Measurements from ENCODE around the gene DNAH2. TPM values are rescaled to one million over a fixed set of nuclear protein-coding genes. Genes with fewer than 3 reads are reported as not detected.

Gene DNAH2
- total RNA-seq, 5 donors from 2014 or later (not counting 1 experiment from before 2014, with no cell fraction given): not detected

GRCh38 chr17:7833011-7833794 is 115.7 kb downstream of the DNAH2 start:
- DNase-seq: peak in 1 of 35 experiments; percentile 24
- Histone ChIP-seq H3K9me3 (no peaks in the 10 kb centered on the region), H3K4me3 (ENCODE audit: control insufficient read depth in 1 of 2, extremely low read depth in 1 of 2, low read length in 1 of 2) (peak overlapping the region; percentile 90), H3K27ac (ENCODE audit: low read length) (no peak overlapping the region), H3K36me3 (ENCODE audit: control insufficient read depth in 2 of 2, extremely low read depth in 1 of 2, insufficient read depth in 1 of 2, low read length in 1 of 2) (no peaks in the 10 kb centered on the region), H3K4me1 (ENCODE audit: control insufficient read depth in 1 of 2, extremely low read depth in 1 of 2, insufficient read depth in 2 of 2, low read length in 2 of 2) (peaks cover 16 to 43% of the 10 kb centered on the region in 2 experiments), H3K27me3 (replicated peaks in 1 of 2; ENCODE audit: control insufficient read depth in 2 of 2, extremely low read depth in 1 of 2, insufficient read depth in 2 of 2, low read length in 1 of 2) (peaks cover 0 to 20% of the 10 kb centered on the region in 2 experiments)
- H3K4me1 Mint-ChIP-seq: peaks cover 26 to 30% (median 27%) of the 10 kb centered on the region in 3 donors
- 59% methylated on average over 17 of the region's 19 CpGs for WGBS (ENCODE audit: insufficient coverage)
- peak overlapping the region; percentile 98 to 100 (median 98) for H3K4me3 Mint-ChIP-seq
- no peaks in the 10 kb centered on the region for H3K9me3 Mint-ChIP-seq
- ChIA-PET CTCF (interaction anchor here (0.6 to 1.6 kb wide), 6 partner anchors 8 to 157 kb away, joined by 3 to 9 read pairs (median 4); partner anchors contain the start of genes CYB5D1 (in 1 of the 2) and NAA38 (in 1 of the 2)), POLR2A (interaction anchor here (0.5 to 1.5 kb wide), 6 partner anchors 9 to 153 kb away, joined by 3 to 8 read pairs (median 5); no protein-coding TSS in a partner anchor)
- ATAC-seq (replicated peaks in 1 of 4): no peak
- H3K27ac Mint-ChIP-seq: peak overlapping the region; percentile 80 to 84
- peaks cover 3 to 4% of the 10 kb centered on the region in 2 donors for H3K27me3 Mint-ChIP-seq
- no peaks in the 10 kb centered on the region for H3K36me3 Mint-ChIP-seq

DNA sequence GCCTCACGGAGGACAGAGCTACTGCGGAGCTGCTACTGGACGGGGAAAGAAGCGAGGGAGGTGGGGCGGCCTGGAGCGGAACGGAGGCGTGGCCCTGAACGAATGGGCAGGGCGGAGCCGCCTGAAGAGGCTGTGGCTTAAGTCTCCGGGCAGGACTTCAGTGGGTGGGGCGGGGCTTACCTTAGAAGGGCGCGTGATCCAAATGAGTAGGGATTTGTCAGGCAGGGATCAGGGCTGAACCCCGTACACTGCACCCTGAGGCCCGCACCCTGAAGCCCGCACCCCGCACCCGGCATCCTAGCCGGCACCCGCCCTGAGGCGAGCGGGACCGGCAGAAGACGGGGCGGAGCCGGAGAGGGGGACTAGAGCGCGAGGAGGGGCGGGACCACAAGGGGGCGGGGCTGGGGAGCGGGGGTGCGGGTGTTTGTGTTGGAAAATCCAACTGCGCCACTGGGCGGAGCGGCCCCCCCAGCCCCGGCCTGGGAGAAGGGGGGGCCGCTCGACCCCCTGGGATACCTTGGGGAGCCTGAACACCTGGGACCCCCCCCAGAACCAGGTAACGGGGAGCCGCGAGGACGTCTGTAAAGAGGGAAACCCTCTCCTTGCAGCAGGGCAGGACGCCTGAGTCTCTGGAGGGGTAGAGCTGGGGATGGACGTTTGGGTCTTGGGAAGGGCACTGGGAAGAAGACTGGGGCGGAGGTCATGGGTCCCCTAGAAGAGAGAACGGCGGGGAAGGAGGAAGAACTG is 116.4 kb downstream of the DNAH2 start, which contains the start of gene KDM6B:
KDM6B (plus strand) TSS at position 423 of the 747 bp plus-strand sequence. CDS start 11,338 bp downstream, outside the sequence.
- 0% methylated on average over 19 of the region's 49 CpGs for WGBS (ENCODE audit: insufficient coverage)
- DNase-seq (peak; percentile 71 to 92 (median 83)), ATAC-seq (replicated peaks in 1 of 4) (peak; percentile 53 to 69 (median 66))
- H3K27ac Mint-ChIP-seq: peak within 1 kb of the TSS; percentile 97
- peaks cover 0 to 20% of the 10 kb centered on the region in 2 experiments for H3K27me3 ChIP-seq (replicated peaks in 1 of 2; ENCODE audit: control insufficient read depth in 2 of 2, extremely low read depth in 1 of 2, insufficient read depth in 2 of 2, low read length in 1 of 2)
- CTCF ChIA-PET: interaction anchor here (0.6 to 1.8 kb wide), 9 partner anchors 9 to 219 kb away, joined by 3 to 9 read pairs (median 4); partner anchors contain the start of genes CYB5D1 (in 1 of the 2), NAA38 (in 1 of the 2) and TP53 (in 1 of the 2)
- H3K4me3 Mint-ChIP-seq: peak within 1 kb of the TSS; percentile 98 to 100 (median 98)
- no peaks in the 10 kb centered on the region for H3K9me3 Mint-ChIP-seq
- H3K27me3 Mint-ChIP-seq: peaks cover 3 to 4% of the 10 kb centered on the region in 2 donors
- no peaks in the 10 kb centered on the region for H3K9me3 ChIP-seq
- H3K27ac ChIP-seq (ENCODE audit: low read length): peak within 1 kb of the TSS; percentile 100
- H3K36me3 Mint-ChIP-seq: no peaks in the 10 kb centered on the region
- H3K4me3 ChIP-seq (ENCODE audit: control insufficient read depth in 1 of 2, extremely low read depth in 1 of 2, low read length in 1 of 2): peak within 1 kb of the TSS; percentile 90
- peaks cover 33 to 37% (median 34%) of the 10 kb centered on the region in 3 donors for H3K4me1 Mint-ChIP-seq
- POLR2A ChIA-PET: interaction anchor here (0.5 to 1.6 kb wide), 10 partner anchors 9 to 153 kb away, joined by 3 to 11 read pairs (median 5); partner anchors contain the start of gene NAA38 (in 1 of the 2)
- H3K36me3 ChIP-seq (ENCODE audit: control insufficient read depth in 2 of 2, extremely low read depth in 1 of 2, insufficient read depth in 1 of 2, low read length in 1 of 2): no peaks in the 10 kb centered on the region
- peaks cover 21 to 51% of the 10 kb centered on the region in 2 experiments for H3K4me1 ChIP-seq (ENCODE audit: control insufficient read depth in 1 of 2, extremely low read depth in 1 of 2, insufficient read depth in 2 of 2, low read length in 2 of 2)

- peaks cover 0 to 20% of the 10 kb centered on the region in 2 experiments for H3K27me3 ChIP-seq (replicated peaks in 1 of 2; ENCODE audit: control insufficient read depth in 2 of 2, extremely low read depth in 1 of 2, insufficient read depth in 2 of 2, low read length in 1 of 2)
- H3K9me3 ChIP-seq: no peaks in the 10 kb centered on the region
- ATAC-seq (replicated peaks in 1 of 4): peak; percentile 0 to 3 (median 3)
- H3K4me1 ChIP-seq (ENCODE audit: control insufficient read depth in 1 of 2, extremely low read depth in 1 of 2, insufficient read depth in 2 of 2, low read length in 2 of 2): peaks cover 26 to 57% of the 10 kb centered on the region in 2 experiments
- peak in 26 of 35 experiments; percentile 25 to 78 (median 52) for DNase-seq
- Mint-ChIP-seq H3K4me3 (peak overlapping the region; percentile 98 to 100 (median 98)), H3K4me1 (peaks cover 38 to 43% (median 39%) of the 10 kb centered on the region in 3 donors), H3K9me3 (no peaks in the 10 kb centered on the region), H3K27ac (peak overlapping the region; percentile 97), H3K27me3 (peaks cover 0 to 1% of the 10 kb centered on the region in 2 donors), H3K36me3 (no peaks in the 10 kb centered on the region)
- POLR2A ChIA-PET: interaction anchor here in 1 of 2 donors (0.7 to 1.6 kb wide), 5 partner anchors 9 to 144 kb away, joined by 3 to 11 read pairs (median 5); partner anchors contain the start of gene NAA38
- CTCF ChIA-PET: interaction anchor here (0.5 to 1.8 kb wide), 13 partner anchors 9 to 906 kb away, joined by 3 to 8 read pairs (median 5); partner anchors contain the start of genes CYB5D1 (in 1 of the 2), NAA38 (in 1 of the 2) and TP53 (in 1 of the 2)
- H3K27ac ChIP-seq (ENCODE audit: low read length): peak overlapping the region; percentile 100
- H3K4me3 ChIP-seq (ENCODE audit: control insufficient read depth in 1 of 2, extremely low read depth in 1 of 2, low read length in 1 of 2): peak overlapping the region; percentile 90
- H3K36me3 ChIP-seq (ENCODE audit: control insufficient read depth in 2 of 2, extremely low read depth in 1 of 2, insufficient read depth in 1 of 2, low read length in 1 of 2): no peaks in the 10 kb centered on the region
- under 1% methylated on average over 16 of the region's 20 CpGs for WGBS (ENCODE audit: insufficient coverage)
Observed at GRCh38 chr17:7834542-7834956, 117.0 kb downstream of the DNAH2 start.

DNA sequence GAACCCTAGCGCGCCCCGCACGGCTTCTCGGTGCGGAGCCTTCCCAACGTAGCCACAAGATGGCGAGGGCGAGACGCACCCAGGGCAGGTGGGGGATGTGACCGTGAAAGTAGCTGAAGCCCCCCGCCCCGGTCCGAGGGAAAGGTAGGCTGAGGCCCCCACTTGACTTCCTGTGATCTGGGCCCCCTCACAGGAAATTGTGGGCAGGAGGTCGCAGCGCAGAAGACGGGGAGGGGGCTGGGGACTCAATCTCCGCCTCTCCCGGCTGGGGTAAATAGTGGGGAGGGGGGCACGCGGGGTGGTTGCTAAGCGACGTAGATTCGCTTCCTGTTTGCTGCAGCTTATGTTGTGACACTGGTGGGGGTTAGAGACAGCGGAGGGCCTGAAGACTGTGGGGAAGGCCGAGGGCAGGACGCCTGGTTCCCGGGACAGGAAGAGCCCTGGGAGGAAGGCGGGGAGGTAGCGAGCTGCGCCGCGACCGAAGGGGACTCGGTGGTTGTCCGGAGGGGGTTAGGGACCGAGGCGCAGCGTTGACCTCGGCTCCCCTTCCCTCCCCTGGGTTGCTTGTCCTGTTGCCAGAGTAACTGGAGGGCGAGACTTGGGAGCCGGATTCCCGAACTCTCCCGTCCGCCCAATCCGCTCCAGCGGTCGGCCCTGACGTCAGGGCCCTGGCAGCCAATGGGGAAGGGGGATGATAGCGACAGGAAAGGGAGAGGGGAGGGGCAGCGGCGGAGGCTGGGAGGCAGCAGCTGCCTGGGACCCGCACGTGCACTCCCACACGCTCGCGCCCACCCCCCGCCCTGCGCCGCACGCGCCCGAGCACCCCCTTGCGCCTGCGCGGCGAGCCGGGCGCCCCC is 117.6 kb downstream of the DNAH2 start:
- Mint-ChIP-seq H3K27ac (peak overlapping the region; percentile 97), H3K9me3 (no peaks in the 10 kb centered on the region), H3K4me1 (peaks cover 45 to 50% (median 46%) of the 10 kb centered on the region in 3 donors), H3K27me3 (peaks cover 0 to 1% of the 10 kb centered on the region in 2 donors), H3K36me3 (no peaks in the 10 kb centered on the region), H3K4me3 (peak overlapping the region; percentile 98 to 100 (median 98))
- peak overlapping the region; percentile 90 to 95 for H3K4me3 ChIP-seq (ENCODE audit: control insufficient read depth in 1 of 2, extremely low read depth in 1 of 2, low read length in 1 of 2)
- peak; percentile 56 to 65 (median 60) for ATAC-seq (replicated peaks in 1 of 4)
- peaks cover 0 to 4% of the 10 kb centered on the region in 2 donors for H3K36me3 ChIP-seq (ENCODE audit: control insufficient read depth in 2 of 2, extremely low read depth in 1 of 2, insufficient read depth in 1 of 2, low read length in 1 of 2)
- H3K27me3 ChIP-seq (replicated peaks in 1 of 2; ENCODE audit: control insufficient read depth in 2 of 2, extremely low read depth in 1 of 2, insufficient read depth in 2 of 2, low read length in 1 of 2): peaks cover 0 to 16% of the 10 kb centered on the region in 2 experiments
- no peaks in the 10 kb centered on the region for H3K9me3 ChIP-seq
- ChIA-PET CTCF (interaction anchor here (0.5 to 1.8 kb wide), 14 partner anchors 8 to 905 kb away, joined by 3 to 8 read pairs (median 5); partner anchors contain the start of genes CYB5D1 (in 1 of the 2), NAA38 (in 1 of the 2) and TP53 (in 1 of the 2)), POLR2A (interaction anchor here in 1 of 2 donors (0.6 to 1.6 kb wide), 8 partner anchors 8 to 316 kb away, joined by 3 to 11 read pairs (median 5); partner anchors contain the start of genes NAA38 and TP53)
- DNase-seq: peak; percentile 67 to 95 (median 90)
- WGBS (ENCODE audit: insufficient coverage): 0% methylated on average over 63 of the region's 69 CpGs
- peak overlapping the region; percentile 100 for H3K27ac ChIP-seq (ENCODE audit: low read length)
- H3K4me1 ChIP-seq (ENCODE audit: control insufficient read depth in 1 of 2, extremely low read depth in 1 of 2, insufficient read depth in 2 of 2, low read length in 2 of 2): peaks cover 32 to 63% of the 10 kb centered on the region in 2 experiments

All from T-cell (primary cell).